Fibroblast of lung (primary cell): ENCODE measurements around the gene SEC14L3. TPM values are rescaled to one million over a fixed set of nuclear protein-coding genes. Genes with fewer than 3 reads are reported as not detected.

ENCODE experiments used
- DNase-seq, 2 donors: peaks; one replicate each; pipeline versions ENCODE4 v3.0.0 to v3.0.0-alpha.2; 2010; ENCODE audit warnings: low read depth in 2 of 2
- H2AFZ ChIP-seq: 2 replicates; pipeline ENCODE4 v1.5.1; 2012; ENCODE audit warnings: low read length, control low read depth, inconsistent platforms
- H3K27ac ChIP-seq: 2 replicates; pipeline ENCODE4 v1.5.1; 2011; ENCODE audit warnings: low read length, control low read depth; ENCODE audit not compliant: insufficient read depth
- H3K27me3 ChIP-seq: 2 replicates; pipeline ENCODE4 v1.5.1; 2011; ENCODE audit warnings: mild to moderate bottlenecking, low read length; ENCODE audit not compliant: control insufficient read depth, insufficient read depth
- H3K36me3 ChIP-seq: 2 replicates; pipeline ENCODE4 v1.5.1; 2011; ENCODE audit warnings: low read length; ENCODE audit not compliant: control insufficient read depth, insufficient read depth
- H3K4me1 ChIP-seq: 2 replicates; pipeline ENCODE4 v1.5.1; 2011; ENCODE audit warnings: low read length; ENCODE audit not compliant: control insufficient read depth, insufficient read depth; ENCODE audit errors: extremely low read depth
- H3K4me2 ChIP-seq: 2 replicates; pipeline ENCODE4 v1.5.1; 2011; ENCODE audit warnings: low read length, control low read depth; ENCODE audit not compliant: insufficient read depth; ENCODE audit errors: extremely low read depth
- H3K4me3 ChIP-seq, 4 experiments: fragments of 200-600 bp in 1 of 4; sonication (generic) in 1 of 4; replicated peaks in 1 of 4; 2 replicates each; pipeline ENCODE4 v1.5.1; 2011 to 2016; ENCODE audit warnings: low read length in 4 of 4, low read depth in 3 of 4, mild to moderate bottlenecking in 3 of 4, control low read depth in 2 of 4, inconsistent platforms in 1 of 4, mixed read lengths in 1 of 4; ENCODE audit not compliant: insufficient read depth in 1 of 4; ENCODE audit errors: control extremely low read depth in 1 of 4
- H3K79me2 ChIP-seq: 2 replicates; pipeline ENCODE4 v1.5.1; 2012; ENCODE audit warnings: mild to moderate bottlenecking, low read length, inconsistent platforms; ENCODE audit not compliant: control insufficient read depth, insufficient read depth
- H3K9ac ChIP-seq: 2 replicates; pipeline ENCODE4 v1.5.1; 2011; ENCODE audit warnings: mild to moderate bottlenecking, low read length, control low read depth; ENCODE audit not compliant: insufficient read depth
- H3K9me3 ChIP-seq: 2 replicates; pipeline ENCODE4 v1.5.1; 2012; ENCODE audit warnings: low read depth, low read length; ENCODE audit not compliant: control insufficient read depth, insufficient read depth
- H4K20me1 ChIP-seq: 2 replicates; pipeline ENCODE4 v1.5.1; 2011; ENCODE audit warnings: low read length; ENCODE audit not compliant: control insufficient read depth, insufficient read depth; ENCODE audit errors: extremely low read depth
- EZH2 ChIP-seq: IDR thresholded peaks from 2 replicates; pipeline ENCODE4 v1.5.1; 2012; ENCODE audit warnings: low read length, control low read depth, mild to moderate bottlenecking; ENCODE audit errors: missing control alignments
- polyA plus RNA-seq, 2 donors: library from polyadenylated mRNA; depleted of rRNA in 1 of 2; stranded (reverse) in 1 of 2; unstranded in 1 of 2; fragments of >200 nt; gene quantifications; 2 replicates each; pipeline ENCODE4 v1.2.1, GENCODE V29; 2011 to 2012; ENCODE audit warnings: missing spikeins in 1 of 2
- total RNA-seq: library from RNA; depleted of rRNA; stranded (reverse); fragments of >200 nt; gene quantifications from 2 replicates; pipeline ENCODE4 v1.2.1, GENCODE V29; 2014
- TF ChIP-seq, protein P1 (sequence below), 2 donors: IDR thresholded peaks in 1 of 2; conservative IDR thresholded peaks in 1 of 2; 1 replicate in 1 of 2; 2 replicates in 1 of 2; pipeline ENCODE4 v1.5.1; 2011 to 2012; ENCODE audit warnings: low read length in 2 of 2, control low read depth in 1 of 2, inconsistent platforms in 1 of 2, low read depth in 1 of 2, mild to moderate bottlenecking in 1 of 2

Gene SEC14L3
- total and polyA plus RNA-seq, 2 donors (not counting 1 experiment from before 2014, with no cell fraction given), result not detected

GRCh38 chr22:30432520-30432919 lies 39.3 kb downstream of the SEC14L3 start:
- no peak for DNase-seq
- Histone ChIP-seq H3K4me3 (no peak overlapping the region), H3K4me1 (no peaks in the 10 kb centered on the region), H3K4me2 (no peak overlapping the region), H3K36me3 (no peaks in the 10 kb centered on the region), H2AFZ (no peak overlapping the region), H3K79me2 (no peaks in the 10 kb centered on the region), H3K27ac (no peak overlapping the region), H3K9ac (no peak overlapping the region), H3K27me3 (no peaks in the 10 kb centered on the region), H4K20me1 (no peaks in the 10 kb centered on the region), H3K9me3 (no peaks in the 10 kb centered on the region)
- no peak for TF ChIP-seq EZH2
- TF ChIP-seq, protein P1, sequence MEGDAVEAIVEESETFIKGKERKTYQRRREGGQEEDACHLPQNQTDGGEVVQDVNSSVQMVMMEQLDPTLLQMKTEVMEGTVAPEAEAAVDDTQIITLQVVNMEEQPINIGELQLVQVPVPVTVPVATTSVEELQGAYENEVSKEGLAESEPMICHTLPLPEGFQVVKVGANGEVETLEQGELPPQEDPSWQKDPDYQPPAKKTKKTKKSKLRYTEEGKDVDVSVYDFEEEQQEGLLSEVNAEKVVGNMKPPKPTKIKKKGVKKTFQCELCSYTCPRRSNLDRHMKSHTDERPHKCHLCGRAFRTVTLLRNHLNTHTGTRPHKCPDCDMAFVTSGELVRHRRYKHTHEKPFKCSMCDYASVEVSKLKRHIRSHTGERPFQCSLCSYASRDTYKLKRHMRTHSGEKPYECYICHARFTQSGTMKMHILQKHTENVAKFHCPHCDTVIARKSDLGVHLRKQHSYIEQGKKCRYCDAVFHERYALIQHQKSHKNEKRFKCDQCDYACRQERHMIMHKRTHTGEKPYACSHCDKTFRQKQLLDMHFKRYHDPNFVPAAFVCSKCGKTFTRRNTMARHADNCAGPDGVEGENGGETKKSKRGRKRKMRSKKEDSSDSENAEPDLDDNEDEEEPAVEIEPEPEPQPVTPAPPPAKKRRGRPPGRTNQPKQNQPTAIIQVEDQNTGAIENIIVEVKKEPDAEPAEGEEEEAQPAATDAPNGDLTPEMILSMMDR (conservative IDR thresholded peaks at IDR 0.05 in 1 of 2, IDR thresholded peaks at IDR 0.05 in 1 of 2; ENCODE audit: low read depth in 1 of 2, low read length in 2 of 2), result no peak

- no peak overlapping the region for H2AFZ ChIP-seq
- H3K4me3 ChIP-seq, result no peak overlapping the region
These were observed 39.7 kb downstream of the SEC14L3 start for GRCh38 chr22:30432096-30432495.

DNA sequence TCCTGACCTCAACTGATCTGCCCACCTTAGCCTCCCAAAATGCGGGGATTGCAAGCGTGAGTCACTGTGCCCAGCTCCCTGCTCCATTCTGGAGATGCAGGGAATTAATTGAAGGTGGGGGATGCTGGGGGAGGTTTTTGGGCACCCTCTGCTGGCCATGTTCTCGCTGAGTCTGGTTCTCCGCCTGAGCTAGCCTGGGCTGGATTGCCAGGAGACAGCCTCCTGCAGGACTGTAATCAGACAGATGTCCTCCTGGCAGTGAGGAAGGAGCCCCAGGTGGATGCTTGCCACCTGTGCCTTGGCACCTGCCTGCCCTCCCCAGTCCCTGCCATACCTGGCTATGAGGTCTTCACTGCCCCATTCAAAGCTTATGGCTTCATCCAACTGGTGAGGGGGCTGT lies 40.9 kb downstream of the SEC14L3 start:
- no peak overlapping the region for H2AFZ ChIP-seq
- H3K27ac ChIP-seq, result no peak overlapping the region
- H3K4me3 ChIP-seq, result no peak overlapping the region
- H3K9me3 ChIP-seq, result no peaks in the 10 kb centered on the region
- no peaks in the 10 kb centered on the region for H4K20me1 ChIP-seq
- H3K4me2 ChIP-seq, result no peak overlapping the region
- no peaks in the 10 kb centered on the region for H3K27me3 ChIP-seq
- H3K79me2 ChIP-seq, result no peaks in the 10 kb centered on the region
- no peak for DNase-seq
- TF ChIP-seq, protein P1 (conservative IDR thresholded peaks at IDR 0.05 in 1 of 2, IDR thresholded peaks at IDR 0.05 in 1 of 2; ENCODE audit: low read depth in 1 of 2, low read length in 2 of 2), result no peak
- TF ChIP-seq EZH2, result no peak
- peaks cover 4% of the 10 kb centered on the region for H3K4me1 ChIP-seq
- H3K9ac ChIP-seq, result no peak overlapping the region
- H3K36me3 ChIP-seq, result no peaks in the 10 kb centered on the region

More at GRCh38 chr22:30432096-30432495, 39.7 kb downstream of the SEC14L3 start:
- Histone ChIP-seq H4K20me1 (no peaks in the 10 kb centered on the region), H3K79me2 (no peaks in the 10 kb centered on the region), H3K36me3 (no peaks in the 10 kb centered on the region), H3K27me3 (no peaks in the 10 kb centered on the region), H3K4me2 (no peak overlapping the region), H3K27ac (no peak overlapping the region), H3K9ac (no peak overlapping the region), H3K9me3 (no peaks in the 10 kb centered on the region), H3K4me1 (no peaks in the 10 kb centered on the region)
- no peak for DNase-seq
- no peak for TF ChIP-seq EZH2
- TF ChIP-seq, protein P1 (conservative IDR thresholded peaks at IDR 0.05 in 1 of 2, IDR thresholded peaks at IDR 0.05 in 1 of 2; ENCODE audit: low read depth in 1 of 2, low read length in 2 of 2), result no peak
